ENCODE measurements around the gene SAP30L.

SAP30L gene

DNA sequence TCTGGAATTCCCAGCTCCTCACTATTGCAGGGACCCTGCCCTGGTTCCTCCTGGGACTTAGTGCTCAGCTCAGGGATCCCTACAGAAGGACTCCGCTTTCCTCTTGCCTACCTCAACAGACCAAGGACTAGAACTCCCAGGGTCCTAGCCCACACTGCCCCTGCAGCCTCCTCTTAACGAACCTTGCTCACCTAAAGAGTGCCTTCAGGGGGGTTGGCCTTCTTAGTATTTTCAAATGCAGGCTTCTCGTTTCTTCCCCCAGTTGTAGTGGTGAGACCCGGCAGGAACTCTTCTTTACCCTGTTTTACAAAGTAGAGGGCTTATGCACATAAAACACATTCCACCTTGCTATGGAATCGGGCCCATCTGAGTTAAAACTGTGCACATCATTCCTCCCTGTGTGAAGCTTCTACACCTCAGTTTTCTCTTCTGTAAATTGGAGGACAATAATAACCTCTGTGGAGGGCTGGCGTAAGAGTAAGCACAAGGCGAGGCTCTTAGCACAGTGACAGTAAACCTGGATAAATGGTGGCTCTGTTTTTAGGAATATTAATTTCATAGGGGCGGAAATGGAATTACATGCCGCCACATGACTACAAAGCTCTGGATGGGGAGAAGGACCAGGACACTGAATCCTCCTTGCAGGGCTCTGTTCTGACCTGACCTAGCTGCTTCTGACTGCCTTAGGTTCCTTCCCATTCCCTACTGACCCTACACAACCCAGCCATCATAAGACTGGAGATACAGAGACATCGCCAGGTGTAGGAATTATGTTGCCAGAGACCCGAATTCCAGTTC lies 36.0 kb downstream of the SAP30L start:
- no peak for DNase-seq

DNA sequence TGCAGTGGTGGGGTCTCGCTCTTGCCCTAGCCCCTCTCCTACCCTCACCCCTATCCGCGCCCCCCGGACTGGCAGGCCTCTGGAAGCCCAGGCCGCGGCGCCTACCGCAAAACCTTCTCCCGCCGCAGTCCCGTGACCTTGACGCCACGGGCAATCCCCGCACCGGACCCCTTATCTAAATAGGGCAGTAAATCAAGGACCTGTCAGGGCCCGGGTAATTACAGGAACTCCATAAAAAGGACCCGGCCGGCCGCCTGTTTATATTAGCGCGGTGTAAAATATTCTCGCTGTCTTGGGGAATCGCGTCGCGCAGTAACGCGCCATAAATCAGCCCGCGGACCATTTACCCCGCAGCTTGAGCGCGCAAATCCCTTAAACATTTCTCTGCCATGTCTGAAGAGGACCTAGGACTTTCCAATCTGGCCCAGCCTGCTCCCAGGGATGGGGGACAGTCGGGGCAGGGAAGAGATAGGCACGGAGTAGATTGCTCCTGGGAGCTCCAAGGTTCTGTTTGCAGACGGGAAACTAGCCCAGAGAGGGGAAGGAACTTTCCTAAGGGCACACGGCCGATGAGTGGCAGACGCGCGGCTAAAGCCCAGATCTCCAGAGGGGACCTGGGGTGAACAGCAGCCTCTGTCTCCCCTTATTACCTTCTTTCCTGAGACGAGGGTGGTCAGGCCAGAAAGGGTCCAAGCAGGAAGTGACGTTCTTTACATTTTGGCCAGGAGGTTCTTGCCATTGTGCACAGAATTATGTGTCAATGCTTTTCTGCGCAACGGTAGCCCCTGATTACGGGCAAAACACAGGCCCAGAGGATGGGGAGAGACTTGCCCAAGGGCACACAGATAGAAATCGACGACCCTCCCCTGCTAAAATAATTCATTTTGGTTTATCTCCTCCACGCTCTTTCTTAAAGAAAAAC lies 37.0 kb downstream of the SAP30L start:
- no peak for DNase-seq

DNA sequence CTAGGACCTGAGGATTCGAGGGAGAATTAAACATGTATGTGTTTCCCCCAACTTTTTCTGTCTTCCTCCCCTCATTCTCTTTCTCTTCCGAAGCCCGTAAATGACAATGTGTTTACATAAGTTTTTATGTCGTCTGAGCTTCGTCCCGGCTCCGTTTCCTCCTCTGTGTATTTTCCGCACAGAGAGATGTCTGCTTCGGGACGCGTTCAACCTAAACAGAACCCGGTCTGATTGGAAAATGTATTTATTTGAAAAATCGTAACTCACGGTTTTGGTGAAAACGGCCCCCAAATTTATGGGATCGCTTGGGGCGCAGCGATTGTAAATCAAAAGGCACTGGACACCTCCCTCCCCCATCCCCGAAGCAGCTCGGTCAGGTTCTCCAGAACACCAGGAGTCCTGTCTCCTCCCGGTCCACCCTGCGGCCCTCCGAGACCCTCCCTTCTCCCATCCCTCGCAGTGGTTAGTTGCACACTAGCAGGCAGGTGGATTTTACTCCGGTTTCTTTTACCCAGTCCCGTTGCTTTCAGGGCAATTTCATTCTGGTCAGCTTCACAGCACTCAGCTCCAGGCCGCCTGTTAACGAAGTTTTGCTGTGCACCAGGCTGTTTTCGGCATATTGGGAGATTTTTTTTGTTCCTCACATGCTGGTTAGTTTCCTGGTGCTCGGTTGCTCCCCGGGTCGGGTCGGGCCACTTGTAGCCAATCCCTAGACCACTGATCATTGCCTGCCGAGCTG lies 38.0 kb downstream of the SAP30L start:
- no peak for DNase-seq

DNA sequence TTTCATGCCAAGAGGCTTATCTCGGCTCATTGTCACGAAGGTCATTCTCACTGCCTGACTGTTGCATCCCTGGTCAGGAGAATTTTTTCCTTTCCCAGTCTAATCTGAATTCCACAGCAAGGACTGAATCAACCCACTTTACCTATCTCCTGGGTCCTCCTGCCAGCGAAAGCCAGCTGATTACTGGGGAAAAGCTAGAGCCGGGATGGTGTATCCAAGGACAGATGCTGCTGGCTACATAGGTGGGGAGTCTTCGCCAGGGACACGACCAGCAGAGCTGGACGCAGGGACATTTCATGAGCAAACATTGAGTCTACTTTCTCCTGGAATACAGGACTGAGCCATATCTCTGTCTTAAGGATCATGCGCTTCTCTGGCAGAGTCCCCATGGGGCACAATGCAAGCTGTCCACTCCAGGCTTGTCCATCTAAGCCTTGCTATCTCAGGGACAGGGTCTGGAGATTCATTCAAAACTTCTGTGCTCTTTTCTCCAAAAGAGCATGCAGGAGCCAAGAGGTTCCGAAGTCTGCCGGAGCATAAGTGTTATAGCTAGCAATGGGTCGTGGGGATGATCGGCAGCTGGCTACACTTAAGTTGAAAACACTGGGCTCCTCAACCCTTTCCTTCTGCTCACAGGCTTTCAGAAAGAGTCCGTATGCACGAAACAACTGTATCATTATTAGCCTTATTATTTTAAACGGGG lies 38.7 kb downstream of the SAP30L start:
- DNase-seq = no peak

DNA sequence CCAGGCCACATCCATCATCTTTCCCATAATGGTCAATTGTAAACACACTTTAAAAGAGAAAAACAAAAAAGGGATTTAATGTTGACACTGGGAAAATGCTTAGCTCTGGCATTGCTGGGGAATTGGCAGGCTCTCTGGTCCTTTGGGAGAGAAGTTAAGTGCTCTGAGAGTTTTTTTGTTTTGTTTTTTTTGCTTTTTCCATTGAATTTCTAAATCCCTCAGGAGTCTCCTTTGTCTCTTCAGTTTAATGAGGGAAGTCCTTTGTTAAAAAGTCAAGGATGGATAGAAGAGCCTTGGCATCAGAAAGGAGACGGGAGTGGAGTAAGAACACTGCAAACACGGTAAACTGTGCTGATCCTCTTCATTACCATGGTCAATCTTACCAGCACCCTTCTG lies 39.3 kb downstream of the SAP30L start:
- no peak for DNase-seq

DNA sequence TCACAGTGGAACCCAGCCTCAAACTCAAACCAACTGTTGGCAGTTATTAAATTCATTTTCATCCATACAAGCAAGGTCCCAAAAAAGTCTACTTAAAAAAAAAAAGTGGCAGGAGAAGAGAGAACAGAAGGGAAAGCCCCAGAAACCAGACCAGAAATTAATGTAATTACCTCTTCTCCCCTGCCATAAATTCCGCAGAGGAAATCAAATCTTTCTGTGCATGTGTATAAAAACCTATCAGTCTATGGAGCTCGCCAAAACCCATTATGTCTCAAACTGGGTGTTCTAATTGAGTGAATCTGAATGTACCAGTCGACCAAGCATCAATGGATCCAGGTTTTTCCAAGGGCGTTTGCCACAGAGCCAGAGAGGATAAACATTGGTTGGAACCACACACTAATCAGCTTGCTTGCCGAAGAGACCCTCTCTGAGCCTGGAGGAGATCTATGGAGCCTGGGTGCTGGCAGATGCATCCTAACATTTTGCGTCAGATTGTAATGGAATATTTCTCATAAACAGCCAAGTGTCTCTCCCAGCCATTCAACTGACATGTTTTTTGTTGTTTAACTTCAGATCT lies 40.1 kb downstream of the SAP30L start:
- DNase-seq = no peak

DNA sequence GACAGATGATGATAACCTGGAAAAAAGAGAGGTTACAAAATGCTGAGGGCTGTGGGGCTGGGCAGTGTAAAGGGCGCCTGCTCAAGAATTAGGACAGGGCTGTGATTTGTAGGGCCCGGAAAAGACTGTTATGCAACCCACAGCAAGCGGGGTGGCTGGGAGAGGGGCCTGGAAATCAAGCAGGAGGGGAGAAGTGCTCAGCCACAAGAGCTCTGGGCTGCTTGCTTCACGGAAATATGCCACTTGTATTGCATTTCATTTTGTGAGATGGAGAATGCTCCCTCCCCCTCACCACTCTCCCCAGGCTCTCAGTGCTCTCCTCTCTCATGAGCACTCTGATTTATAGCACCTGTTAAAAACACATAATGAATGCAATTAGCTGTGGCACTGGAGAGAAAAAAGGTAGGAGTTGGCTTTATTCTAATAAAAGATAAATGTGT lies 40.6 kb downstream of the SAP30L start:
- DNase-seq = no peak

DNA sequence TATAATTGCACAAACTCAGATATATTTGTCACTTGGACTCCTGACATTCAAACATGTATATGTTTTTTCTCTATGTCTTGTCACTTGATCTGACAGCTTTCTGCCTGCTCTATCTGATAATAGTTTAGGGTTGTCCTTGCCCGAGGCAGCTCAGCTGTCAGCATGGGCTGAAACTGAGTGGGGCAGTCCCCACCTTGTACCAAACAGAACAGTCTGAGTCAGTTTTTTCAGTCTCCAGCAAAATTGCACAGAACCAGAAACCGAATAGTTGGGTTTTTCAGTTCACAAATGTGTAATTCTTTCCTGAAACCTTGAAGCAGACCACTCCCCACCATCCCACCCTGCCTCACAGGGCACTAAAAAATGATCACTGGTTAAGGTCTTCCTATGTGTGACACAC lies 41.7 kb downstream of the SAP30L start:
- DNase-seq = no peak

DNA sequence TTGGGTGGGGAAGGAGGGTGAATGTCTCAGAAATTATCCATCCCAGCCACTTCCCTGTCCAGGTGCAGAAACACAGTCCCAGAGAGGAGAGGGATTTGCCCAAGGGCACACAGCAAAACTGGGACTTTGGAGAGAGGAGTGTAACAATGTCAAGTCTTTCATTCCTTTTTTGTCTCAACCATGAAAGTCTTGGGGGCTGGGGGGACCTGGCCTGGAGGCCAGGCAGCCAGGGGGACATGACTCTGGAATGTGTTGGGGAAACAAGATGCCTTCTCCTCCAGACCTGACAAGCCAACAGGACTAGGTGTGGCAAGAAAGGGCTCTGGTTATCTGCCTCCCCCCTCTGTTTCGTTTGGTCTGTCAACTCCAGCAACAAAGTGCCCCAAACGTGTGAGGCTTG lies 46.1 kb downstream of the SAP30L start:
- no peak for DNase-seq

DNA sequence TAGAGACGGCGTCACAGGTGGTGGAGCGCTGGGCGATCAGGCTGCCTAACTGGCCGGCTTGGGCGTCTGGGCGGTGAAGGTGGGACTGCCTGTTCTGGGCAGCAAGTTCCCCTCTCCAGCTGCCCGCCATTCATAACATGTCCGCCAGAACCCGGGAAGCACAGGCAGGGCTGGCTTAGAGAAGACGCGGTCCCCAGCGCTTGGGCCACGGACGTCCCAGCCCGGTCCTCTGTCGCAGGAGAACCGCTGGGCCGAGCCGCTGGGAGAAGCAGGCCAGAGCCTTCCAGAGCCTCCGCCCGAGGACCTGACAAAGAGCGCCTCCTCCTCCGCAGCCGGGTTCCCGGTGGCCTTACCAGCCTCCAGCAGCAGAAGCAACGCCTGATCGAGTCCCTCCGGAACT lies 47.5 kb downstream of the SAP30L start:
- no peak for DNase-seq

DNA sequence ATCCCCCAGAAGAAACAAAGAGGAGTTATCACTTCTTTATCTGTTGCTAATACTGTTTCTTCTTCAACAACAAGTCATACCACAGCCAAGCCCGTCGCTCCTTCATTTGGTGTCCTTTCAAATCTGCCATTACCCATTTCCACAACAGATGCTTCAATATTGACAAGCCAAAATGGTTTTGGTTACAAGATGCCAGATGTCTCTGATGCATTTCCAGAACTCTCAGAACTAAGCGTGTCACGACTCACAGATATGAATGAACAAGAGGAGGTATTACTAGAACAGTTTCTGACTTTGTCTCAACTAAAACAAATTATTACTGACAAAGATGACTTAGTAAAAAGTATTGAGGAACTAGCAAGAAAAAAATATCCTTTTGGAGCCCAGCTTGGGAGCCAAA lies 48.2 kb downstream of the SAP30L start:
- DNase-seq = no peak

DNA sequence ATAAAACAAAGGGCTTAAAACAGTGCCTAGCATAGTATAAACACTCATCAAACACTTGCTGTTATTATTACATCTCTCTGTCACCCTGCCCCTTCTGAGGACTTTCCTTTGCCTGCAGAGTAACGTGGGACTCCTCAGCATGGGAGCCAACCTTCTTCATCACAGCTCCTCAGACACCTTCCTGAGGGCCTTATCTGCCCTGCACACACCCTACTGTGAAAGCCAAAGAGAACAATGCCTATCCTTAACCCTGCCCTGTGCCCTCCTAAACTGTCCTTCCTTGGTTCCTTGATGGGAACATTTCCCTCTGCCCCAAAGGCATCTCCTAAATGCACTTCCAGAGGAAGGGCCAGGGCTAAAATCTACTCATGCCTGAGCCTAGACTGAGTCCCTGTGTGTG lies 52.8 kb downstream of the SAP30L start:
- DNase-seq = no peak

DNA sequence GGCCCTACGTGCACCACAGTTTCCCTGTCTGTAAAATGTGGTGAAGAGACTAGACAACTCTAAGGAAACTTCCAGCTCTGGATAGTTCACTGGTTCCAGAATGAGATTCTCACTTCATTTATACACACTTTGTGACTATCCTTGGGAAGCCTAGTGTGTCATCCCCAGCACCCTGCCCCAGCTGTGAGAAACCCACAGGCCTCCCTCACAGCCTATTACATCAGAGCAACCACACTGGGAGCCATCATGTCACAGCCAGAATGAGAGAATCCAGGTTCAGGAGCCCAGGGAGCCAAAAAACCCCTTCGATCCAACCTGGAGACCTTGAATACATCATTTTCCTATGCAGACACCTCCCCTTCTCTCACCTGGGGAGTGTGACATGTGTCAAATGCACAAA lies 53.2 kb downstream of the SAP30L start:
- DNase-seq = no peak

DNA sequence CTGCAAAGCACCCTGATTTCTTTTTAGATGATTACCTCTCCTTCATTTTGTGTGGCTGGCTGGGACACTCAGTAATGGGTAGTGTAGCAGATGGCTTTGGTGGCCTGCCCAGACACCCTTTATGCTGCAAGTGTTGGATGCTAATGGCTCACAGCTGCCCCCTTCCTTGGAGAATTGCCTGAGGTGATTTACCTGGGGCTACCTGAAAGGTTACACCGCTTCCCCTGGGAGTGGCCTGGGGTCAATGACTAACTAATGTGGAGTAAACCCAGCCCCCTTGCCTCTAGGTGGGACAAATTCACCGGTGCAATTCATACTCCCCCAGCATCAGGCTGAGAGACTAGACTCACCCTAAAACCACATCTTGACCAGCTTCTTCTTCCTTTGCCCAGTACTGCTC lies 55.8 kb downstream of the SAP30L start:
- DNase-seq = no peak

DNA sequence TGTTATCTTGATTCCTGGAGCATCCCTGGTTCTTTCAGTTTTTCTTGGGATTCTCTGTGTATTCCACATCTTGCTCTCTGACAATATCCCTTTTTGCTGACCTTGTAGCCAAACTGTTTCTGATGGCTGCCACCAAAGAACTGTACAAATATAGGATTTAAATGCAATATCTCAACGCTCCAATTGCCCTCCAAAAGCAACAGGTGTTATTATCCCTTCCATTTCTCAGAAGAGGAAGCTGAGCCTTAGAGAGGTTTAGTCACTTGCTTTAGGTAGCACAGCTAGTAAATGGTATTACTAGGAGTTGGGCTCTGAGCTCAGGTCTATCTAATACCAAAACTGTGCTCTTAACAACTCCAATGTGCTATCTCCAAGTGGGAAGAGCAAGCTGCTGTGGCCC lies 56.4 kb downstream of the SAP30L start:
- no peak for DNase-seq

DNA sequence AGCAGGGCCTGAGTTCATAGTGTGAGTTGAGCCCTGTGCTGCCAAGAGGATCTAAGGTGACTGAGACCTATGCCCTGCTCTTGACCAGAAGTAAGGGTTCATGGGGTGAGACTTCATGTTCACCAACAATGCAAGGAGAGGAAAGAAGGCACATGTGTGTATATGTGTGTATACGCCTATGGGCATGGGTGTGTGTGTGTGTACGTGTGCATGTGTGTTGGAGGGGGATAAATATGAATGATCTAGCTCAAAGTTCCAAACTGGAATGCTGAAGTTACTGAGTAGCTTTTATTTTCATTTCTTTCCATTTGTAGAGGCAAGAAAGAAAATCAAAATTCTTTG lies 57.9 kb downstream of the SAP30L start:
- no peak for DNase-seq

DNA sequence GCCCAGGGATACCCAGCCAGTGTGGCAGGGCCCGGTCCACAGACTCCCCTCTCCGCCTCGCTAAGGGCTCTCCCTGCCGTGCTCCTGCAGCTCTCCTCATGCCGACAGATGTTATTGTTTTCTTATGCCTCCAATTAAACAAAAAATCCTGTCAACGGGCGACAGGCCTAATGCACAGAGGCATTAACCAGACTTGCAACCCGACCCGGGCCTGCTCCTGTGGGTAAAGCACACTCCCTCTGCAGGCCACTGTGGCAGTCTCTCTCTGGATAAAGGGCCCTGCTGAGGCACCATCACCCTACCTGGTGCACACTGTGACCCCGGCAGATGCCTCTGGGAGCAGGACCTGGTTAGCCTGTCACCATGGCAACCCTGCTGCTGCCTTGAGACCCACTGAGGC lies 59.8 kb downstream of the SAP30L start:
- no peak for DNase-seq

DNA sequence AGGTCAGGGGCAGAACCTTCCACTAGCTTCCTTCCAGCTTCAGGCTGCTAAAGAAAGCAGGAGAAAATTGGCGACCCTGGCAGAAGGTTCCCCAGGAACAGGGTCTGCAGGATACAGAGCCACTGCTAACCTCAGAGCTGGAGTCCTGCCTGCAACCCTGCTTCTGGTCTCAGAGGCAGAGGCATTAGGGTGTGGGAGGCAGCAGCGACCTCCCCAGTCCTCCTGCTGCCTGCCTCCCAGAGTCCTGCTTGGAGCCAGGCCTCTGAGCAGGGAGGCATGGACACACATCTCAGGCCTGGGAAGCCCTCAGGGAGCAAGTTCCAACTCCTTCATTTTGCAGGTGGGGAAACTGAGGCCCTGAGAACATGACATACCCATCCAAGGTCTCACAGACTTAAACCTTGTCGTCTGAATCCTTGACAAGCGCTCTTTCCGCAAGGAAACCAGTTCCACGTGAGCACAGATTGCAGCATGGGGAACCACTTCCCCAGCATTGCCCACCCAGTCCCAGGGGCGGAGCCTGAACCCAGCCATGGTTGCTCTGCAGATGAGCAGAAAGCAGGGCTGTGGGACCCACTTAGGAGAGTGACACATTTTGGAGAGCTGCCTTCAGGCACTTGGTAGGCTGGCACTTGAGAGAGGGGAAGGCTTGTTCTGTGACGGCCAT lies 60.4 kb downstream of the SAP30L start:
- DNase-seq = no peak

DNA sequence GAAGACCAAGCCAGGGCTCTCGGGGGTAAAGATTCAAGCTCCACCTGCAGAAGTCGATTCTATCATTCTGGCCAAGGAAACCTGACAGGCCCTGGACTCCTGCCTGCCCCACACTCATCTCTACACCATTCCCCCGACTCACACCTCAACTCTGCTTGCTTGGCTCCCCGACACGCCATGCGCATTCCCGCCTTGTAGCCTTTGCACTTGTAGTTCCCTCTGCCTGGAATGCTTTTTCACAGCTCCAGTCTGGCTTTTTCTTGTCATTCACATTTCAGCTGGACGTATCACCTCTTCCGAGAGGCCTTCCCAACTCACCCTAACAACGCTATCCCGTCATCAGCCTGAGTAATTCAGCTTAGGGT lies 60.9 kb downstream of the SAP30L start:
- DNase-seq = no peak

DNA sequence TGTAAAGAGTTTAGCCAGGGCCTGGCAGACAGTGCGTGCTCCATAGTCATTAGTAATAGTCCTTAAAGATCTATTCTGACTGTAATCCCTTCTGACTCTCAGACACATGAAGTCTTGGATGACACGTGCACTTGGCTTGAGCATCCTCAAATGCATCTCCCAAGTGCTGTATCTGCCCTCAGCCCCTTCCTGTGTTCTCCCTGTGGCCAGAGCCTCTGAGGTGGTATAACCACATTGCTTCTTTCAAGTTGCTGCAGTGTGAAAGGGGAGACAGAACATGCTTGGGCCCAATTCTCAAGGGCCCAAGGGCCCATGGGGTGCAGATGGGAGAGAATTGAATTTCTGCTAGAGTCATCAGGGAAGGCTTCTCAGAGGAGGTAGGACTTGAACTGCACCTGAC lies 62.3 kb downstream of the SAP30L start:
- DNase-seq = no peak

DNA sequence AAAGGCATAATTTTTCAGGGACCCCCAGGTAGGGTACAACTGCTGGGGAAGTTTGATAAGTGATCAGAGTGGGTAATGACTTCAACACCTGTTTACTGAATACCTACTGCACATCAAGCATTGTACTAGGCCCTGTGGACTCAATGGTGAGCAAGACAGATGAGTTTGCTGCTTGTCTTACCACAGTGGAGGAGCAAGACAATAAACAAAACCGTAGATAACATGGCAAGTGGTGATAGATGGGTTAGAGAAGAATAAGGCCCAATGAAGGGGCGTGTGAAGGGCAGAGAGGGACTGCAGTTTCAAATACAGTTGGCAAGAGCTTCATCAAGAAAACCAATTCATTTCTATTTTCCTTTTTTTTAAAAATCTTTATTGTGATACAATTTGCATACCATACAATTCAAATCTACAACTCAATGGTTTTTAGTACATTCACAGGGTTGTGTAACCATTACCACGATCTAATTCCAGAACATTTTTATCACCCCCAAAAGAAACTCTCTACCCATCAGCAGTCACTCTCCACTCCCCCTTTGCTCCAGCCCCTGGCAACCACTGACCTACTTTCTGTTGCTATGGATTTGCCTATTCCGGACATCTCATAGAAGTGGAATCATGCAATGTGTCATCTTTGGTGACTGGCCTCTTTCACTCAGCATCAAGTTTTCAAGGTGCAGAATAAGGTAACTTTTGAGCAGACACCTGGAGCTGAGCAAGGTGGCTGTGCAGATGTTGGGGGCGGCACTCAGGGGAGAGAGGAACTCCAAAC lies 64.2 kb downstream of the SAP30L start:
- no peak for DNase-seq
